T-helper 1 cell treated with Interleukin-12 subunit alpha and Interleukin-12 subunit beta and Interleukin-4 antibody, amounts not matched to agents 30 μg/mL and 1 μg/mL, for 36 hours (primary cell): ENCODE measurements around the gene ARHGAP5.
"Not testable (repeated sequence)": the region's sequence is repeated elsewhere in the genome, so short reads cannot be mapped to it uniquely, and the experiment has no call there.

Experiments
- H3K27ac Mint-ChIP-seq: one replicate; pipeline ENCODE4 v1.8.0; 2021; ENCODE audit warnings: mild to moderate bottlenecking, mixed read lengths
- H3K27me3 Mint-ChIP-seq: one replicate; pipeline ENCODE4 v1.8.0; 2021; ENCODE audit warnings: low read depth, mixed read lengths
- H3K36me3 Mint-ChIP-seq: one replicate; pipeline ENCODE4 v1.8.0; 2021; ENCODE audit warnings: low read depth, mixed read lengths
- H3K4me1 Mint-ChIP-seq: one replicate; pipeline ENCODE4 v1.8.0; 2021; ENCODE audit warnings: low read depth, mixed read lengths
- H3K4me3 Mint-ChIP-seq: one replicate; pipeline ENCODE4 v1.8.0; 2021; ENCODE audit warnings: mild to moderate bottlenecking, moderate library complexity, mixed read lengths
- H3K9me3 Mint-ChIP-seq: one replicate; pipeline ENCODE4 v1.8.0; 2021; ENCODE audit warnings: mixed read lengths

ARHGAP5 gene

DNA sequence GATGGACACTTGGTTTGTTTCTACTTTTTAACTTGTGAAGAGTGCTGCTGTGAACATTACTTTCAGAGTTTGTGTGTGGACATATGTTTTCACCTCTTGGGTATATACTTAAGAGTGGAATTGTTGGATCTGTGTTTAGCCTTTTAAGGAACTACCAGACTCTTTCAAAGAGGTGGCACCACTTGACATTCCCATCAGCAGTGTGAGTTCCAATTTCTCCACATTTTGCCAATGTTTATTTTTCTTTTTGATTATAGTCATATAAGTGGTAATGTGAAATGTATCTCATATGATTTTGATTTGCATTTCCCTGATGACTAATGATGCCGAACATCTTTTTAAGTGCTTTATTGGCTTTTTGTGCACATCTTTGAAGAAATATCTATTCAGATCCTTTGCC is 44.8 kb downstream of the ARHGAP5 start:
- H3K27ac Mint-ChIP-seq: no peak overlapping the region
- H3K9me3 Mint-ChIP-seq: peaks cover 12% of the 10 kb centered on the region
- H3K27me3 Mint-ChIP-seq: no peaks in the 10 kb centered on the region
- peaks cover 27% of the 10 kb centered on the region for H3K36me3 Mint-ChIP-seq
- peaks cover 2% of the 10 kb centered on the region for H3K4me1 Mint-ChIP-seq
- no peak overlapping the region for H3K4me3 Mint-ChIP-seq

DNA sequence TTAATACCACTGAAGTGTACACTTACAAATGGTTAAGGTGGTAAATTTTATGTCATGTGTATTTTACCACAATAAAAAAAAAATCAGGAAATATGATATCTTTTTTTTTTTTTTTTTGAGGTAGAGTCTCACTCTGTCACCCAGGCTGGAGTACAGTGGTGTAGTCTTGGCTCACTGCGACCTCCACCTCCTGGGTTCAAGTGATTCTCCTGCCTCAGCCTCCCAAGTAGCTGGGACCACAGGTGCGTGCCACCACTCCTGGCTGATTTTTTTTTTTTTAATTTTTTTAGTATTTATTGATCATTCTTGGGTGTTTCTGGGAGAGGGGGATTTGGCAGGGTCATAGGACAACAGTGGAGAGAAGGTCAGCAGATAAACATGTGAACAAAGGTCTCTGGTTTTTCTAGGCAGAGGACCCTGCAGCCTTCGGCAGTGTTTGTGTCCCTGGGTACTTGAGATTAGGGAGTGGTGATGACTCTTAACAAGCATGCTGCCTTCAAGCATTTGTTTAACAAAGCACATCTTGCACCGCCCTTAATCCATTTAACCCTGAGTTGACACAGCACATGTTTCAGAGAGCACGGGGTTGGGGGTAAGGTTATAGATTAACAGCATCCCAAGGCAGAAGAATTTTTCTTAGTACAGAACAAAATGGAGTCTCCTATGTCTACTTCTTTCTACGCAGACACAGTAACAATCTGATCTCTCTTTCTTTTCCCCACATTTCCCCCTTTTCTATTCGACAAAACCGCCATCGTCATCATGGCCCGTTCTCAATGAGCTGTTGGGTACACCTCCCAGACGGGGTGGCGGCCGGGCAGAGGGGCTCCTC is 50.0 kb downstream of the ARHGAP5 start:
- not testable (repeated sequence) for H3K27ac Mint-ChIP-seq, H3K4me3 Mint-ChIP-seq, H3K4me1 Mint-ChIP-seq, H3K27me3 Mint-ChIP-seq
- H3K36me3 Mint-ChIP-seq: peaks cover 50% of the 10 kb centered on the region
- peaks cover 26% of the 10 kb centered on the region for H3K9me3 Mint-ChIP-seq

DNA sequence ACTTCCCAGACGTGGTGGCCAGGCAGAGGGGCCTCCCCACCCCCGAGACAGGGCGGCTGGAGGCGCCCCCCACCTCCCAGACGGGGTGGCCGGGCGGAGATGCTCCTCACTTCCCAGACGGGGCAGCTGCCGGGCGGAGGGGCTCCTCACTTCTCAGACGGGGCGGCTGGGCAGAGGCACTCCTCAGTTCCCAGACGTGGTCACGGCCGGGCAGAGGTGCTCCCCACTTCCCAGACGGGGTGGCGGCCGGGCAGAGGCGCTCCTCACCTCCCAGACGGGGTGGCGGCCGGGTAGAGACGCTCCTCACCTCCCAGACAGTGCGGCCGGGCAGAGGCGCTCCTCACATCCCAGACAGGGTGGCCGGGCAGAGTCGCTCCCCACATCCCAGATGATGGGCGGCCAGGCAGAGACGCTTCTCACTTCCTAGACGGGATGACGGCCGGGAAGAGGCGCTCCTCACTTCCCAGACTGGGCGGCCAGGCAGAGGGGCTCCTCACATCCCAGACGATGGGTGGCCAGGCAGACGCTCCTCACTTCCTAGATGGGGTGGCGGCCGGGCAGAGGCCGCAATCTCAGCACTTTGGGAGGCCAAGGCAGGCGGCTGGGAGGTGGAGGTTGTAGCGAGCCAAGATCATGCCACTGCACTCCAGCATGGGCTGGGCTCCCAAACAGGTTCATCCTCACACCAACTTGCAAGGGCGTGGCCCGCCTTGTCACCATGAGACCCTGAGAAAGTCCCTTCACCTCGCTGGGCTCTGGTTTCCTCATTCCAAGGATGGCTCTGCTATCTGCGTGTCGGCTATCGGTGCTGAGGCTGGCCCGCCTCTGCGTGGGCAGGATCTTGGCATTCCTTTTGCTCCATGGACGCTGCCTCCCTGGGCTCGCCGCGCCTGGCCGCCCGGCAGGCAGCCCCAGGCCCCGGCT is 50.9 kb downstream of the ARHGAP5 start:
- peaks cover 26% of the 10 kb centered on the region for H3K9me3 Mint-ChIP-seq
- H3K27ac Mint-ChIP-seq: not testable (repeated sequence)

DNA sequence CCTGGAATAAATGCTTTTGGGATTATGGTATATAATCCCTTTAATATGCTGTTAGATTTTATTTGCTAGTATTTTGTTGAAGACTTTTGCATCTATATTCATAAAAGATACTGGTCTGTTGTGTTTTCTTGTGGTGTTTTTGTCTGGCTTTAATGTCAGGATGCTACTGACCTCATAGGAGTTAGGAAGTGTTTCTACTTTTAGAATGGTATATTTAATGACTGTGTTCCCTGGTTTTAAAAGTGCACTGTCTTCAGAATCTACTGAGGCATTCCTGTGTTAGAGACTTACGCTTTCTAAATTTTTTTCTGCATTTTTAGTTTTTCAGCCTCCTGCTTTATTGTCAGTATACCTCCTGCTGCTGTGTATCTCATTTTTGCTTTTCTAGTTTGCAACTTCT is 51.6 kb downstream of the ARHGAP5 start:
- H3K36me3 Mint-ChIP-seq: peaks cover 51% of the 10 kb centered on the region
- H3K9me3 Mint-ChIP-seq: peaks cover 26% of the 10 kb centered on the region
- no peaks in the 10 kb centered on the region for H3K27me3 Mint-ChIP-seq
- H3K4me1 Mint-ChIP-seq: peaks cover 2% of the 10 kb centered on the region
- H3K27ac Mint-ChIP-seq: no peak overlapping the region
- H3K4me3 Mint-ChIP-seq: no peak overlapping the region

More for the DNA sequence above, 50.9 kb downstream of the ARHGAP5 start:
- H3K4me3 Mint-ChIP-seq, H3K4me1 Mint-ChIP-seq, H3K27me3 Mint-ChIP-seq: not testable (repeated sequence)
- H3K36me3 Mint-ChIP-seq: peaks cover 51% of the 10 kb centered on the region

DNA sequence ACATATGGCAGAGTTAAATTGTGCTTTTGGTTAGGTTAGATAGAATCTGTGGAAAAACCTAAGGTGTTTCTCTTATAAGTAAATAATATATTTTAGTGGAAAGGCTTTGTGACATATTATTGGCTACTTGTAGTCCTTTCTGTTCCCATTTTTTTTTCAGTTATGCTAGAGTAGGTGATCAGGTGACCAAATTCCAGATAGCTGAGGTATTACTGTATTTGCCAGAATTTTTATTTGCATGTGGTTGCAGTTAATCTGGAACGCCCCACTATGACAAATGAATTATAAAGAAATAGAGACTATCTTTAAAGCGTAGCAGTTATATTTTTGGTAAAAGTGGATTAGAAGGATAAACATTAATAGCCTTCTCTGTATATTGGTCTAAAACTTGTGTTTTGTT is 52.0 kb downstream of the ARHGAP5 start:
- peaks cover 2% of the 10 kb centered on the region for H3K4me1 Mint-ChIP-seq
- peaks cover 49% of the 10 kb centered on the region for H3K36me3 Mint-ChIP-seq
- H3K4me3 Mint-ChIP-seq: no peak overlapping the region
- H3K27me3 Mint-ChIP-seq: no peaks in the 10 kb centered on the region
- H3K9me3 Mint-ChIP-seq: peaks cover 26% of the 10 kb centered on the region
- no peak overlapping the region for H3K27ac Mint-ChIP-seq

DNA sequence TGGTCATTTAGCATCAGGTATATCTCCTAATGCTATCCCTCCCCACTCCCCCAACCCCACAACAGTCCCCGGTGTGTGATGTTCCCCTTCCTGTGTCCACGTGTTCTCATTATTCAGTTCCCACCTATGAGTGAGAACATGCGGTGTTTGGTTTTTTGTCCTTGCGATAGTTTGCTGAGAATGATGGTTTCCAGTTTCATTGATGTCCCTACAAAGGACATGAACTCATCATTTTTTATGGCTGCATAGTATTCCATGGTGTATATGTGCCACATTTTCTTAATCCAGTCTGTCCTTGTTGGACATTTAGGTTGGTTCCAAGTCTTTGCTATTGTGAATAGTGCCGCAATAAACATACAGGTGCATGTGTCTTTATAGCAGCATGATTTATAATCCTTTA is 54.6 kb downstream of the ARHGAP5 start:
- H3K27me3 Mint-ChIP-seq, H3K4me3 Mint-ChIP-seq: not testable (repeated sequence)
- H3K36me3 Mint-ChIP-seq: peaks cover 41% of the 10 kb centered on the region

DNA sequence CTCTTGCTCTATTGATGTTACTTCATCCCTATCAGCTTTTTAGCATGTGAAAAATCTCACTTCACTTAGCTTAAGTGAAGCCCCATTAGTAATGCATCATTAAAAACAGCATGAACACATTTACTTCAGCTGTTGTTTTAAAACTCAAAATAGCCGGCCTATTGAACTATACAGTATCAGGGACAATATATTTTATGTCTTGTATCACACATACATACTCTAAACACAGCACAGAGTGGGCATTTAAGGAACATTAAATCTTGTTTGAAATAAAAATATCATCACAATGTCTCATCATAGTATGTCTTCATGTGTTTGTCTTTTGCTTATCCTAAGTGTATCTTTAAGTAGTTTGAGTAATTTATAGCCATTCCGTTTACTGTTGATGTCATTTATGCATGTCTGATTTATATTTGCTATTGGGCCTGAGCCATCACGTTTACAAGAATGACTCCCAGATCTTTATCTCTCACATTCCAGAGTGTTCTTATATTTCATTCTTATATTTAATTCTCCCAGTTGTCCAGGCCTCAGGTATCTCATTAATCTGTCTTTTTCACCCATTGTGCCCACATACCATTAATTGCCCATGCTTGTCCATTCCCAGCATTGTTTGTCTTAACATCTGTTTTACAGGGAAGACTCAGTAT is 57.5 kb downstream of the ARHGAP5 start:
- no peaks in the 10 kb centered on the region for H3K27me3 Mint-ChIP-seq
- H3K4me1 Mint-ChIP-seq: no peaks in the 10 kb centered on the region
- no peak overlapping the region for H3K4me3 Mint-ChIP-seq
- peaks cover 25% of the 10 kb centered on the region for H3K9me3 Mint-ChIP-seq
- H3K36me3 Mint-ChIP-seq: peaks cover 41% of the 10 kb centered on the region
- H3K27ac Mint-ChIP-seq: no peak overlapping the region

More for the DNA sequence above, 54.6 kb downstream of the ARHGAP5 start:
- H3K27ac Mint-ChIP-seq, H3K4me1 Mint-ChIP-seq: not testable (repeated sequence)
- H3K9me3 Mint-ChIP-seq: peaks cover 20% of the 10 kb centered on the region

DNA sequence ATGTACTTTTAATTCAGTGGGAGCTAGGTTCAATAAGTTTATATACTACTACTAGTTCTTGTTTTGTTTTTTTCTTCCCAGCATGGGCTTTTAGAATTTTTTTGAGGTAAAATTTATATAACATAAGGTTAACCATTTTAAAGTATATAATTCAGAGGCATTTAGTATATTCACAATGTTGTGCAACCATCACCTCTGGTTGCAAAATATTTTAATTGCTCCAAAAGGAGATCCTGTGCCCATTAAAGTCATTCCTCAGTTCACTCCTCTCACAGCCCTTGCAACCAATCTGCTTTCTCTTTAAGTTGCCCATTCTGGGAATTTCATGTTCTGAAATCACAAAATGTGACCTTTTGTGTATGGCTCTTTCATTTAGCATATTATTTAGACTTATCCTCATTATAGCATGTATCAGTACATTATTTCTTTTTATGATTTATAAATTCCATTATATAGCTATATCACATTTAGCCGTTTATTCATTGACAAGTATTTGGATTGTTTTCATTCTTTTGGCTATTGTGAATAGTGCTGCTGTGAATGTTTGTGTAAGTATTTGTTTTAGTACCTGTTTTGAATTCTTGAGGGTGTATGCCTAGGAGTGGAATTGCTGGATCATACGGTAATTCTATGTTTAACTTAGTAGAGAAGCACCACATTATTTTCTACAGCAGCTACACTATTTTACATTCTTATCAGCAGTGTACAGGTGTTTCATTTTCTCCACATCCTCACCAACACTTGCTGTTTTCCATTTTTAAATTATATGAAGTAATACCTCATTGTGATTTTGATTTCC is 59.1 kb downstream of the ARHGAP5 start:
- Mint-ChIP-seq H3K27me3 (no peaks in the 10 kb centered on the region), H3K9me3 (peaks cover 20% of the 10 kb centered on the region), H3K4me1 (no peaks in the 10 kb centered on the region), H3K4me3 (no peak overlapping the region), H3K27ac (no peak overlapping the region), H3K36me3 (peaks cover 38% of the 10 kb centered on the region)

DNA sequence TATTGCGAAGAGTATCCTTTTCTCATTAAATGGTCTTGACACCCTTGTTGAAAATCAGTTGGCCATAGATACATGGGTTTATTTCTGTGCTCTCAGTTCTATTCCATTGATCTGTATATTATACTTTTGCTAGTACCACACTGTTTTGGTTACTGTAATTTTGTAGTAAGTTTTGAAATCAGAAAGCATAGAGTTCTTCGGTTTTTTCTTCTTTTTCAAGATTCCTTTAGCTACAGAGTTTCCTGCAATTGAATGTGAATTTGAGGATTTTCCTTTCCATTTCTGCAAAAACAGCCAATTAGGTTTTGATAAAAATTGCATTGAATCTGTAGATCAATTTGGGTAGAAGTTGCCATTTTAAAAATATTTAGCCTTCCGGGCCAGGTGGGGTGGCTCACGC is 60.2 kb downstream of the ARHGAP5 start:
- Mint-ChIP-seq H3K27ac (no peak overlapping the region), H3K36me3 (peaks cover 28% of the 10 kb centered on the region), H3K27me3 (no peaks in the 10 kb centered on the region), H3K9me3 (peaks cover 17% of the 10 kb centered on the region), H3K4me3 (no peak overlapping the region), H3K4me1 (no peaks in the 10 kb centered on the region)

DNA sequence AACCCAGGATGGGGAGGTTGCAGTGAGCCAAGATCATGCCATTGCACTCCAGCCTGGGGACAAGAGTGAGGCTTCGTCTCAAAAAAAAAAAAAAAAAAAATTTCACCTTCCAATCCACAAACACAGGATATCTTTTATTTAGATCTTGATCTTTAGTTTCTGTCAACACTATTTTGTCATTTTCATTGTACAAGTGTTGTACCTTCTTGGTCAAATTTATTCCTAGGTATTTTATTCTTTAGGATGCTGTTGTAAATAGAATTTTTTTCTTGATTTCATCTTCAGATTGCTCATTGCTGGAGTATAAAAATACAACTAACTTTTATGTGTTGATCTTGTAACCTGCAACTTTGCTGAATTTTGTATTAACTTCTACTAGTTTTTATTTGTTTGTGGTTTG is 60.8 kb downstream of the ARHGAP5 start:
- peaks cover 25% of the 10 kb centered on the region for H3K36me3 Mint-ChIP-seq
- no peak overlapping the region for H3K4me3 Mint-ChIP-seq
- H3K9me3 Mint-ChIP-seq: peaks cover 17% of the 10 kb centered on the region
- no peaks in the 10 kb centered on the region for H3K27me3 Mint-ChIP-seq
- H3K4me1 Mint-ChIP-seq: no peaks in the 10 kb centered on the region
- H3K27ac Mint-ChIP-seq: no peak overlapping the region

DNA sequence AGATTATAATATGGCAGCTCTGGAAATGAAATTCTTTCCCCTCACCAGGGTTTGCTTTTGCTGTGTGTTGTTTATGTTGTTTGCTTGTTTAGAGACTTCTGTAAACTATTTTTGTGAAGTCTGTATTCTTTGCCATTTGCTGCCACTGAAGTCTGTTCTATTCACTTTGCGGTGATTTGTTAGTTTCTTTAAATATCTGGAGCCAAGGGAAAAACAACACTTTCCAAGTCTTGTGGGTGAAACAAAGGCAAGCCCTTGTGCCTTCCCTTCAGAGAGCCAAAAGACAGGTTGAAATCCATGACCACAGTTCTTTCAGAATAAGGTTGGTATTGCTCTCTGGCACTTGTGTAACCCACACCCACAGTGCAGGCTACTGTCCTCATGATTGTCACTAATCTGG is 65.2 kb downstream of the ARHGAP5 start:
- Mint-ChIP-seq H3K27ac (no peak overlapping the region), H3K9me3 (peaks cover 5% of the 10 kb centered on the region), H3K4me1 (no peaks in the 10 kb centered on the region), H3K27me3 (no peaks in the 10 kb centered on the region), H3K36me3 (peaks cover 6% of the 10 kb centered on the region), H3K4me3 (no peak overlapping the region)

DNA sequence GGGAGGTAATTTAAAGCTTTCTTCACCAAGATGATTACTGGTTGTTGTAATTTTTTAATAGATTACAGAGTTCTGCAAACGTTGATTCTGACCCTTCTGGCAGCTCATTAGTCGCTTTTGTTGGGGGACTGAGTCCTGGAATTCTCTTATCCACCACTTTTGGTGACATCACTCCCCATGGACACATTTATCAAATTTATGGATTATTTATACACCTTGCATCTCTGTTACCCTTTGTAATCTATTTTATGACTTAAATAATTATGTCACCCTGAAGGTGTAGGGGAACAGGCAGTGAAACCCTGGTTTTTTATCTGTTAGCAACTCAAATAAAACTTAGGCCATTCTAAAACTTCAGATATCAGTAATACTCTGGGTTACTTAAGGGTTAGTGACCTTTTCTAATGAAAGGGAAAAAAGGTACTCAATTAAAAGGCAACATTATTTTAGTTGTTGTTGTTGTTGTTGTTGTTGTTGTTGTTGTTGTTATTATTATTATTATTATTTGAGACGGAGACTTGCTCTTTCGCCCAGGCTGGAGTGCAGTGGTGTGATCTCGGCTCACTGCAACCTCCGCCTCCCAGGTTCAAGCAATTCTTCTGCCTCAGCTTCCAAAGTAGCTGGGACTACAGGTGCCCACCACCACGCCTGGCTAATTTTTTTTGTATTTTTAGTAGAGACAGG is 65.8 kb downstream of the ARHGAP5 start:
- peaks cover 4% of the 10 kb centered on the region for H3K36me3 Mint-ChIP-seq
- H3K4me1 Mint-ChIP-seq: no peaks in the 10 kb centered on the region
- H3K27ac Mint-ChIP-seq: no peak overlapping the region
- peaks cover 3% of the 10 kb centered on the region for H3K9me3 Mint-ChIP-seq
- H3K4me3 Mint-ChIP-seq: no peak overlapping the region
- H3K27me3 Mint-ChIP-seq: no peaks in the 10 kb centered on the region

DNA sequence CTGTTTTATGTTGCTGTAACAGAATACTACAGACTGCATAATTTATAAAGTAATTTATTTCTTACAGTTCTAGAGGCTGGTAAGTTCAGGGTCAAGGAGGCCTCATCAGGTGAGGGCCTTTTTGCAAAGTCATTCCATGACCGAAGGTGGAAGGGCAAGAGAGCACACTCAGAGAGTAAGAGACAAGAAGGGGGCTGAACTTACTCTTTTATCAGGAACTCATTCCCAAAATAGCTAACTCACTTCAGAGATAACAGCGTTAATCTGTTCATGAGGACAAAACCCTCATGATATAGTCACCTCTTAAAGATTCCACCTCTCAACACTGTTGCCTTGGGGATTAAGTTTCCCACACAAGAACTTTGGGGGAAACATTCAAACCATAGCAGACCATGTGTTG is 73.3 kb downstream of the ARHGAP5 start:
- H3K4me1 Mint-ChIP-seq: no peaks in the 10 kb centered on the region
- no peak overlapping the region for H3K27ac Mint-ChIP-seq

More for the DNA sequence above, 73.3 kb downstream of the ARHGAP5 start:
- no peaks in the 10 kb centered on the region for H3K27me3 Mint-ChIP-seq
- no peaks in the 10 kb centered on the region for H3K9me3 Mint-ChIP-seq
- peaks cover 17% of the 10 kb centered on the region for H3K36me3 Mint-ChIP-seq
- H3K4me3 Mint-ChIP-seq: no peak overlapping the region
